ENCODE measurements around the gene CDC42BPA. TPM values are rescaled to one million over a fixed set of nuclear protein-coding genes. Genes with fewer than 3 reads are reported as not detected.

Gene CDC42BPA
- total and polyA plus RNA-seq, 2 of the 8 experiments (the other 6 are each of a cell fraction or from before 2014, with no cell fraction given): 7.1 to 28.5 TPM

DNA sequence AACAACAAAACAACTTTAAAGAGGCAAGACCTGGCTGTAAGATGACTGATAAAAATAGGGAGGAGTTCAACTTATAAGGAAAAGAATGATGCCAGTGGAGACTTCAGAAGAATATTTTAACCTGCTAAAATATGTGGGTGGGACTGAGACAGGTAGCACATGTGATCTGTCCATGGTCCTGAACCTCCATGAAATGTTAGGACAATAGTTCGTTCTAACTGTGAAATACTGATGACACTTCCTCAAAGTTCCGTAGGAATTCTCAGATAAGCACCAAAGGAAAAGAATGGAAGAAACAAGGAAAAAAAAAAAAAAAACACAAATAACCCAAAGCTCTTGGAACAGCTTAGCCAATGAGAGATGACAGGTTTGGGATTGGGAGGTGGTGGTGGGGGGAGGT lies 44.7 kb downstream of the CDC42BPA start (continued):
- TF ChIP-seq, protein P1, sequence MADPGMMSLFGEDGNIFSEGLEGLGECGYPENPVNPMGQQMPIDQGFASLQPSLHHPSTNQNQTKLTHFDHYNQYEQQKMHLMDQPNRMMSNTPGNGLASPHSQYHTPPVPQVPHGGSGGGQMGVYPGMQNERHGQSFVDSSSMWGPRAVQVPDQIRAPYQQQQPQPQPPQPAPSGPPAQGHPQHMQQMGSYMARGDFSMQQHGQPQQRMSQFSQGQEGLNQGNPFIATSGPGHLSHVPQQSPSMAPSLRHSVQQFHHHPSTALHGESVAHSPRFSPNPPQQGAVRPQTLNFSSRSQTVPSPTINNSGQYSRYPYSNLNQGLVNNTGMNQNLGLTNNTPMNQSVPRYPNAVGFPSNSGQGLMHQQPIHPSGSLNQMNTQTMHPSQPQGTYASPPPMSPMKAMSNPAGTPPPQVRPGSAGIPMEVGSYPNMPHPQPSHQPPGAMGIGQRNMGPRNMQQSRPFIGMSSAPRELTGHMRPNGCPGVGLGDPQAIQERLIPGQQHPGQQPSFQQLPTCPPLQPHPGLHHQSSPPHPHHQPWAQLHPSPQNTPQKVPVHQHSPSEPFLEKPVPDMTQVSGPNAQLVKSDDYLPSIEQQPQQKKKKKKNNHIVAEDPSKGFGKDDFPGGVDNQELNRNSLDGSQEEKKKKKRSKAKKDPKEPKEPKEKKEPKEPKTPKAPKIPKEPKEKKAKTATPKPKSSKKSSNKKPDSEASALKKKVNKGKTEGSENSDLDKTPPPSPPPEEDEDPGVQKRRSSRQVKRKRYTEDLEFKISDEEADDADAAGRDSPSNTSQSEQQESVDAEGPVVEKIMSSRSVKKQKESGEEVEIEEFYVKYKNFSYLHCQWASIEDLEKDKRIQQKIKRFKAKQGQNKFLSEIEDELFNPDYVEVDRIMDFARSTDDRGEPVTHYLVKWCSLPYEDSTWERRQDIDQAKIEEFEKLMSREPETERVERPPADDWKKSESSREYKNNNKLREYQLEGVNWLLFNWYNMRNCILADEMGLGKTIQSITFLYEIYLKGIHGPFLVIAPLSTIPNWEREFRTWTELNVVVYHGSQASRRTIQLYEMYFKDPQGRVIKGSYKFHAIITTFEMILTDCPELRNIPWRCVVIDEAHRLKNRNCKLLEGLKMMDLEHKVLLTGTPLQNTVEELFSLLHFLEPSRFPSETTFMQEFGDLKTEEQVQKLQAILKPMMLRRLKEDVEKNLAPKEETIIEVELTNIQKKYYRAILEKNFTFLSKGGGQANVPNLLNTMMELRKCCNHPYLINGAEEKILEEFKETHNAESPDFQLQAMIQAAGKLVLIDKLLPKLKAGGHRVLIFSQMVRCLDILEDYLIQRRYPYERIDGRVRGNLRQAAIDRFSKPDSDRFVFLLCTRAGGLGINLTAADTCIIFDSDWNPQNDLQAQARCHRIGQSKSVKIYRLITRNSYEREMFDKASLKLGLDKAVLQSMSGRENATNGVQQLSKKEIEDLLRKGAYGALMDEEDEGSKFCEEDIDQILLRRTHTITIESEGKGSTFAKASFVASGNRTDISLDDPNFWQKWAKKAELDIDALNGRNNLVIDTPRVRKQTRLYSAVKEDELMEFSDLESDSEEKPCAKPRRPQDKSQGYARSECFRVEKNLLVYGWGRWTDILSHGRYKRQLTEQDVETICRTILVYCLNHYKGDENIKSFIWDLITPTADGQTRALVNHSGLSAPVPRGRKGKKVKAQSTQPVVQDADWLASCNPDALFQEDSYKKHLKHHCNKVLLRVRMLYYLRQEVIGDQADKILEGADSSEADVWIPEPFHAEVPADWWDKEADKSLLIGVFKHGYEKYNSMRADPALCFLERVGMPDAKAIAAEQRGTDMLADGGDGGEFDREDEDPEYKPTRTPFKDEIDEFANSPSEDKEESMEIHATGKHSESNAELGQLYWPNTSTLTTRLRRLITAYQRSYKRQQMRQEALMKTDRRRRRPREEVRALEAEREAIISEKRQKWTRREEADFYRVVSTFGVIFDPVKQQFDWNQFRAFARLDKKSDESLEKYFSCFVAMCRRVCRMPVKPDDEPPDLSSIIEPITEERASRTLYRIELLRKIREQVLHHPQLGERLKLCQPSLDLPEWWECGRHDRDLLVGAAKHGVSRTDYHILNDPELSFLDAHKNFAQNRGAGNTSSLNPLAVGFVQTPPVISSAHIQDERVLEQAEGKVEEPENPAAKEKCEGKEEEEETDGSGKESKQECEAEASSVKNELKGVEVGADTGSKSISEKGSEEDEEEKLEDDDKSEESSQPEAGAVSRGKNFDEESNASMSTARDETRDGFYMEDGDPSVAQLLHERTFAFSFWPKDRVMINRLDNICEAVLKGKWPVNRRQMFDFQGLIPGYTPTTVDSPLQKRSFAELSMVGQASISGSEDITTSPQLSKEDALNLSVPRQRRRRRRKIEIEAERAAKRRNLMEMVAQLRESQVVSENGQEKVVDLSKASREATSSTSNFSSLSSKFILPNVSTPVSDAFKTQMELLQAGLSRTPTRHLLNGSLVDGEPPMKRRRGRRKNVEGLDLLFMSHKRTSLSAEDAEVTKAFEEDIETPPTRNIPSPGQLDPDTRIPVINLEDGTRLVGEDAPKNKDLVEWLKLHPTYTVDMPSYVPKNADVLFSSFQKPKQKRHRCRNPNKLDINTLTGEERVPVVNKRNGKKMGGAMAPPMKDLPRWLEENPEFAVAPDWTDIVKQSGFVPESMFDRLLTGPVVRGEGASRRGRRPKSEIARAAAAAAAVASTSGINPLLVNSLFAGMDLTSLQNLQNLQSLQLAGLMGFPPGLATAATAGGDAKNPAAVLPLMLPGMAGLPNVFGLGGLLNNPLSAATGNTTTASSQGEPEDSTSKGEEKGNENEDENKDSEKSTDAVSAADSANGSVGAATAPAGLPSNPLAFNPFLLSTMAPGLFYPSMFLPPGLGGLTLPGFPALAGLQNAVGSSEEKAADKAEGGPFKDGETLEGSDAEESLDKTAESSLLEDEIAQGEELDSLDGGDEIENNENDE (IDR thresholded peaks at IDR 0.05; ENCODE audit: insufficient replicate concordance, low read length): no peak
- TF ChIP-seq SP1 (IDR thresholded peaks at IDR 0.05; ENCODE audit: low read depth, low read length): no peak

Measured in H1 (cell line).